Uterus (tissue), 2 donors: Measurements from ENCODE around the gene GNB2.

Experiments
- CTCF ChIP-seq, 4 experiments: fragments of 200-600 bp in 2 of 4; fragments of 450-650 bp in 2 of 4; sonication (generic) in 2 of 4; IDR thresholded peaks; one replicate each; pipeline ENCODE4 v1.5.1; 2016 to 2019; ENCODE audit warnings: antibody characterized with exemption in 4 of 4, mild to moderate bottlenecking in 2 of 4, moderate library complexity in 1 of 4
- POLR2A ChIP-seq, 2 donors: fragments of 450-650 bp; IDR thresholded peaks; one replicate each; pipeline ENCODE4 v1.6.1; 2016; ENCODE audit warnings: antibody characterized with exemption in 2 of 2, mild to moderate bottlenecking in 1 of 2, moderate library complexity in 1 of 2

DNA sequence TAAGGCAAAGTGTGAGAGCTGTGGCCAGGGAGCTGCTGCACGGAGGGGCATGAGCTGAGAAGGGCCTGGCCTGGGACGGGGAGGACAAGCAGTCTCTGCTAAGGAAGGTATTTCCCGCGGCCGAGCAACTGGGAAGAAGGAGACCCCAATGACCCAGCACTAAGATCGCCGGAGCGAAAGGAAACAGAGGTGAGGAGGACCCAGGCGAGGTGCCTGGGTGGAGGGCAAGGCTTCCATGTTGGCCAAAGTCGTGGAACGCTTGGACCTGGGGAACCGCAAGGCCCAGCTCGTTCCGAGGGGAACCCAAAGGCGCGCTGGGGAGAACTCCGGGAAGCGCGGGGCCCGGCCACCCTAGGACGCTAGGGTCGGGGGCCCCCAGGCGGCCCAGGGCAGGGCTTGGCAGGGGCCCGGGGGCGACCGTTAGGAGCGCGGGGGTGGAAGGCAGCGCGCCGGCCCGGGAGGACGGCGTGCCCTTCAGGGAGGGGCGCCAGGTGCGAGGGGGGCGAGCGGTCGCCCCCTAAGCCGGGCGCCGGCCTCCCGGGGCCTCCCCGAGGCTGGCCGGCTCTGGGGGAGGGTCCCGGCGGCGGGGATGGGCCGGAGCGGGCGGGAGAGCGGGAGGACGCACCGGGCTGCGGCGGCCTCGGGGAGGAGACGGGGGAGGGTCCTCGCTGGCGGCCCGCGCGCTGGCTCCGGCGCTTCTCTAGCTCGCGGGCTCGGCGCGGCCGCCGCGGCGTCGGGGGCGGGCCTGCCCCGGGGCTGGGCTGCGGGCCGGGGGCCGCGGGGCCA lies 20.0 kb downstream of the GNB2 start:
- TF ChIP-seq CTCF (IDR thresholded peaks at IDR 0.05) (no peak), POLR2A (IDR thresholded peaks at IDR 0.05) (no peak)
